AG09319 (cell line): ENCODE measurements around the gene MAGI3.

Source experiments
- DNase-seq: peaks from one replicate; pipeline ENCODE4 v3.0.0-alpha.2; 2010; ENCODE audit warnings: low read depth; ENCODE audit errors: extremely low read depth
- CTCF ChIP-seq: IDR thresholded peaks from 2 replicates; pipeline ENCODE4 v1.5.1; 2011; ENCODE audit warnings: low read depth, mild to moderate bottlenecking, inconsistent platforms, low read length, moderate library complexity

Gene MAGI3

GRCh38 chr1:113434081-113434873, 44.0 kb downstream of the MAGI3 start:
- no peak for DNase-seq
- no peak for TF ChIP-seq CTCF

GRCh38 chr1:113434874-113435175, 44.5 kb downstream of the MAGI3 start:
- no peak for DNase-seq
- TF ChIP-seq CTCF, result no peak

DNA sequence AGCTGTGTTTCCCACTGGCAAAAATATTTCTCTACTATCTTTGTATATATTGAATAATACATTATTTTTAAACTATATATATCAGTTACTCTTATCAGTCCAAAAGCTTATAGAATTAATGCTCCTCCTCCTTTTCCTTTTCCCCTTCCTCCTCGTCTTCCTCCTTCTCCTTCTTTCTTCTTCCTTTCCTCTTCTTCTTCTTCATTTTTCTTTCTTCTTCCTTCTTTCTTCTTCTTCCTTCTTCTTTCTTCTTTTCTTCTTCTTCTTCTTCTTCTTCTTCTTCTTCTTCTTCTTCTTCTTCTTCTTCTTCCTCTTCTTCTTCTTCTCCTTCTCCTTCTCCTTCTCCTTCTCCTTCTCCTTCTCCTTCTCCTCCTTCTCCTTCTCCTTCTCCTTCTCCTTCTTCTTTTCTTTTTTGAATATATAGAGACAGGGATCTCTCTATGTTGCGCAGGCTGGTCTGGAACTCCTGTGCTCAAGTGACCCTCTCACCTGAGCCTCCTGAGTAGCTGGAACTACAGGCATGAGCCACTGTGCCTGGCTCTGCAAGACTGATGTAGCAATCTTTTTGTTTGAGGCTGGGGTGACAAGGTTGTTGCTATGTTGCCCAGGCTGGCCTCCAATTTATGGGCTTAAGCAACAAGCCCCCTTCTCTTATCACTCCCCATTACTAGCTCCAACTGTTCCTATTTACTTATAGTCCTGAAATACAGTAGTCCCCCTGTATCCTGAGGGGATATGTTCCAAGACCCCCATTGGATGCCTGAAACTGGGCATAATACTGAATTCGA, 47.4 kb downstream of the MAGI3 start:
- no peak for DNase-seq
- TF ChIP-seq CTCF, result no peak

DNA sequence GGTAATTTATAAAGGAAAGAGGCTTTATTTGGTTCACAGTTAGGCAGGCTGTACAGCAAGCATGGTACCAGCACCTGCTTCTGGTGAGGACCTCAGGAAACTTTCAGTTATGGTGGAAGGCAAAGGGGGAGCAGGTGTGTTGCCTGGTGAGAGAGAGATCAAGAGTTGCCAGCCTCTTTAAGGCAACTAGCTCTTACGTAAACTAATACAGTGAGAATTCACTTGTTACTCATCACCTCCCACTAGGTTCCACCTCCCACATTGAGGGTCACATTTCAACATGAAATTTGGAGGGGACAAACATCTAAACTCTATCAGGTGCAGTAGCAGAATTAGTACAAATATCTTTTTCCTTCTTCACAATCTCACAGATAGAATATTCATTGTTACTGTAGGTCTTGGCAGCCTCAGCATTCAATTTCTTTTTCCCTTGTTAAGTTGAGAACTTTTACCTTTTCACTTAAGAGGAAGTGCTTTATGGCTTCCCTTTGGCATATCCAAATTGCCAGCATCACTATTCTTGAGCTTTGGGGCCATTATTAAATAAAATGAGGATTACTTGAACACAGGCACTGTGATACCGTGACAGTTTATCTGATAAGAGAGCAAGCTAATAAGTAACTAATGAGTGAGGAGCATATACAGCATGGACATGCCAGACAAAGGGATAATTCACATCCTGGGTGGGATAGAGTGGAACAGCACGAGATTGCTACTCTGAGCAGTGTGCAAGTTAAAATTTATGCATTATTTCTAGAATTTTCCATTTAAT, 48.4 kb downstream of the MAGI3 start:
- no peak for DNase-seq
- no peak for TF ChIP-seq CTCF

- no peak for DNase-seq
- no peak for TF ChIP-seq CTCF
Observed at GRCh38 chr1:113439277-113439670, 49.0 kb downstream of the MAGI3 start.

GRCh38 chr1:113442131-113442530, 51.8 kb downstream of the MAGI3 start:
- TF ChIP-seq CTCF, result no peak
- DNase-seq, result no peak

DNA sequence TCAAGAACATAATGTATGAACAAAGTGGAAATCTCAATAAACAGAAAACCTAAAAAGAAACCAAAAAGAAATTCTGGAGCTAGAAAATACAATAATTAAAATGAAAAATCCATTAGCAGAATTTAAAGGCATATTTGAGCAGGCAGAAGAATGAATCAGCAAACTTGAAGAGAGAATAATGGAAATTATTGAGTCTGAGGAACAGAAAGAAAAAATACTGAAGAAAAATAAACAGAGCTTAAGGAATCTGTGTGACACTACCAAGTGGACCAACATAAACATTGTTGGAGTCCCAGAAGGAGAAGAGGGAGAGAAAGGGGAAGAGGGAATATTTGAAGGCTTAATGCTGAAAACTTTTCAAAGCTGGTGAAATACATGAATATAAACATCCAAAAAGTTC, 54.5 kb downstream of the MAGI3 start:
- TF ChIP-seq CTCF, result no peak
- DNase-seq, result no peak
